Measurements from ENCODE around the gene PSD2. TPM values are rescaled to one million over a fixed set of nuclear protein-coding genes. Genes with fewer than 3 reads are reported as not detected.

PSD2 gene
- total RNA-seq, 5 donors from 2014 or later (not counting 1 experiment from before 2014, with no cell fraction given): 0.07 to 0.15 (median 0.09) TPM; not detected in 2

DNA sequence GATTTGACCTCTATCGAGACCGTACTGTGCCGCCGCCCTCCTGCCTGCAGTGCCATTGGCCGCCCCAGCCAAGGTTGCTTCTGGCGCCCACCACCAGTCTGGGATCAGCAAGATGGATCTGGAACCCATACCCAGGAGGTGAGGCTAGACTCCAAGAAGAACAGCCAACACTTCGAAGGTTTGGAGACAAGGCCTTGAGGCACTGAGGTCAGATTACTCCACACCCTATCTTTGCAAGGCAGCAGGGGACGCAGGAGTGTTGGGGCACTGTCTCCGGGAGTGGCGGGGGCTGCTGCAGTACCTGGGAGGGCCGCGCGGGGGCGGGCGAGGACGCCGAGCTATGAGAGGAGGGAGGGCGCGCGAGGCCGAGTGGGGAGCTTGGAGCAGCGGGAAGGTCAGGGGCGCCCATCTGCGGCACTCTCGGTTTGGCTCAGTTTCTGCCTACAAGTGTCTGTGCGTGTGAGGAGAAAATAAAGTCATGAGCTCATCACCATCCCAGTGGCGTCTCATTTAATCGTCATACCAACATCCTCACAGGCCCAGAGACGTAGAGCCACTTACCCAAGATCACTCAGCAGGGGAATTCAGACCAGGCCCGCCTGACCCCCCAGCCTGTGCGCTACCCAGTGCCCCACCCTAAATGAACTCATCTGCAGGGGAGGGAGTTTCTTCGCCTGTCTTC lies 20.5 kb upstream of the PSD2 start:
- no peak overlapping the region for H3K27ac ChIP-seq (ENCODE audit: low read length)
- Mint-ChIP-seq H3K36me3 (no peaks in the 10 kb centered on the region), H3K9me3 (no peaks in the 10 kb centered on the region), H3K27ac (no peak overlapping the region), H3K27me3 (peaks cover 11 to 12% of the 10 kb centered on the region in 2 donors), H3K4me1 (peaks cover 3 to 9% (median 7%) of the 10 kb centered on the region in 3 donors), H3K4me3 (peak overlapping the region in 1 of 3 donors; percentile 51)
- H3K36me3 ChIP-seq (ENCODE audit: control insufficient read depth in 2 of 2, extremely low read depth in 1 of 2, insufficient read depth in 1 of 2, low read length in 1 of 2): no peaks in the 10 kb centered on the region
- H3K9me3 ChIP-seq: no peaks in the 10 kb centered on the region
- CTCF ChIA-PET: interaction anchor here (0.5 to 3.5 kb wide), 17 partner anchors 9 to 584 kb away, joined by 3 to 26 read pairs (median 5); no protein-coding TSS in a partner anchor
- peak; percentile 97 for ATAC-seq (replicated peaks in 1 of 4)
- peak; percentile 31 to 82 (median 70) for DNase-seq
- WGBS (ENCODE audit: insufficient coverage): 25% methylated on average over 22 of the region's 32 CpGs
- no peak overlapping the region for H3K4me3 ChIP-seq (ENCODE audit: control insufficient read depth in 1 of 2, extremely low read depth in 1 of 2, low read length in 1 of 2)
- POLR2A ChIA-PET: interaction anchor here (0.7 to 1.6 kb wide), 2 partner anchors 139 to 201 kb away, joined by 3 read pairs; no protein-coding TSS in a partner anchor
- peaks cover 0 to 8% of the 10 kb centered on the region in 2 experiments for H3K4me1 ChIP-seq (ENCODE audit: control insufficient read depth in 1 of 2, extremely low read depth in 1 of 2, insufficient read depth in 2 of 2, low read length in 2 of 2)
- H3K27me3 ChIP-seq (replicated peaks in 1 of 2; ENCODE audit: control insufficient read depth in 2 of 2, extremely low read depth in 1 of 2, insufficient read depth in 2 of 2, low read length in 1 of 2): peaks cover 0 to 32% of the 10 kb centered on the region in 2 experiments

DNA sequence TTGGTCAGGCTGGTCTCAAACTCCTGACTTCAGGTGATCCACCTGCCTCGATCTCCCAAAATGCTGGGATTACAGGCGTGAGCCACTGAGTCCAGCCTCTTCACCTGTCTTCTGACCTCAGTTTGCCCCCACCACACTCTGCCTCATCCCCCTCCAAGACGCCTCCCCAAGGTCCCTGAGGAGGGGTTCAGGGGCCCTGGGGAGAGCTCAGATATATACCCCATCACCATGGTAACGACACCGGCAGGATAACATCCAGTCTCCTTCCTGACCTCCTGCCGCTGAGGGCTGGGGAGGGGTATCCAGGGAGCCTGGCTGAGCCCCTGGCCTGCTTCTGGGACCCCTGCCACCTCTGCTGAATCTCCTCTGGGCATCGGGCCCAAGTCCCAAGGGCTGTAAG lies 19.7 kb upstream of the PSD2 start:
- WGBS (ENCODE audit: insufficient coverage): 93% methylated on average over 2 of the region's 7 CpGs
- Mint-ChIP-seq H3K9me3 (no peaks in the 10 kb centered on the region), H3K27ac (no peak overlapping the region), H3K27me3 (peaks cover 11 to 12% of the 10 kb centered on the region in 2 donors), H3K36me3 (no peaks in the 10 kb centered on the region), H3K4me1 (peaks cover 3 to 9% (median 7%) of the 10 kb centered on the region in 3 donors), H3K4me3 (peak overlapping the region in 1 of 3 donors; percentile 51)
- no peak overlapping the region for H3K4me3 ChIP-seq (ENCODE audit: control insufficient read depth in 1 of 2, extremely low read depth in 1 of 2, low read length in 1 of 2)
- H3K9me3 ChIP-seq: no peaks in the 10 kb centered on the region
- H3K36me3 ChIP-seq (ENCODE audit: control insufficient read depth in 2 of 2, extremely low read depth in 1 of 2, insufficient read depth in 1 of 2, low read length in 1 of 2): no peaks in the 10 kb centered on the region
- DNase-seq (no peak), ATAC-seq (replicated peaks in 1 of 4) (no peak)
- H3K4me1 ChIP-seq (ENCODE audit: control insufficient read depth in 1 of 2, extremely low read depth in 1 of 2, insufficient read depth in 2 of 2, low read length in 2 of 2): peaks cover 0 to 8% of the 10 kb centered on the region in 2 experiments
- CTCF ChIA-PET: interaction anchor here (0.5 to 3.5 kb wide), 16 partner anchors 8 to 583 kb away, joined by 3 to 26 read pairs (median 6); no protein-coding TSS in a partner anchor
- H3K27me3 ChIP-seq (replicated peaks in 1 of 2; ENCODE audit: control insufficient read depth in 2 of 2, extremely low read depth in 1 of 2, insufficient read depth in 2 of 2, low read length in 1 of 2): peaks cover 0 to 31% of the 10 kb centered on the region in 2 experiments
- no peak overlapping the region for H3K27ac ChIP-seq (ENCODE audit: low read length)
- POLR2A ChIA-PET: interaction anchor here (0.6 to 1.6 kb wide), 4 partner anchors 66 to 1676 kb away, joined by 3 to 4 read pairs (median 4); no protein-coding TSS in a partner anchor

DNA sequence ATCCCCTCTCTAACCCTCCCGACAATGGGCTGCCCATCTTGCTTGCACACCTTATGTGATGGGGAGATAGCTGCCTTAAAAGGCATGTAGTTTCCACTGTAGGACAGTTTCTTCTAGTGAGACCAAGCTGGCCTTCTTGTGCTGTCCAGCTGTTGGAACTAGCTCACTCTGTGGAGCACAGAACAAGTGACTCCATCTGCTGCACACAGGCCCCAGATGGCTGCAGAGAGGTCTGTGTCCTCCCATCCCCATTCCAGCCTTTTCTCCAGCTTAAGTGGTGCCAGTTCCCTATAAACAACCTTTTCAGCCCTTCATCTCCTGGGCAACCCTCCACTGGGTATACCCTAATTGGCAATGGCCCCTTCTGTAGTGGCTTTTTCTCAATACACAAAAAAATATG lies 18.7 kb upstream of the PSD2 start:
- CTCF ChIA-PET: interaction anchor here (0.7 to 3.5 kb wide), 7 partner anchors 10 to 281 kb away, joined by 3 to 26 read pairs (median 7); no protein-coding TSS in a partner anchor
- Histone ChIP-seq H3K27me3 (replicated peaks in 1 of 2; ENCODE audit: control insufficient read depth in 2 of 2, extremely low read depth in 1 of 2, insufficient read depth in 2 of 2, low read length in 1 of 2) (peaks cover 0 to 31% of the 10 kb centered on the region in 2 experiments), H3K36me3 (ENCODE audit: control insufficient read depth in 2 of 2, extremely low read depth in 1 of 2, insufficient read depth in 1 of 2, low read length in 1 of 2) (no peaks in the 10 kb centered on the region), H3K4me3 (ENCODE audit: control insufficient read depth in 1 of 2, extremely low read depth in 1 of 2, low read length in 1 of 2) (no peak overlapping the region), H3K27ac (ENCODE audit: low read length) (no peak overlapping the region), H3K4me1 (ENCODE audit: control insufficient read depth in 1 of 2, extremely low read depth in 1 of 2, insufficient read depth in 2 of 2, low read length in 2 of 2) (peaks cover 0 to 8% of the 10 kb centered on the region in 2 experiments), H3K9me3 (no peaks in the 10 kb centered on the region)
- Mint-ChIP-seq H3K9me3 (no peaks in the 10 kb centered on the region), H3K36me3 (no peaks in the 10 kb centered on the region), H3K27ac (no peak overlapping the region), H3K4me1 (peaks cover 3 to 9% (median 7%) of the 10 kb centered on the region in 3 donors), H3K27me3 (peaks cover 11 to 12% of the 10 kb centered on the region in 2 donors), H3K4me3 (no peak overlapping the region)
- WGBS (ENCODE audit: insufficient coverage): no CpG with 5 or more reads among the region's 1 CpG
- ATAC-seq (replicated peaks in 1 of 4) (no peak), DNase-seq (no peak)
- POLR2A ChIA-PET: interaction anchor here in 1 of 2 donors (0.6 kb wide), 1 partner anchor 963 kb away, joined by 3 read pairs; no protein-coding TSS in a partner anchor

DNA sequence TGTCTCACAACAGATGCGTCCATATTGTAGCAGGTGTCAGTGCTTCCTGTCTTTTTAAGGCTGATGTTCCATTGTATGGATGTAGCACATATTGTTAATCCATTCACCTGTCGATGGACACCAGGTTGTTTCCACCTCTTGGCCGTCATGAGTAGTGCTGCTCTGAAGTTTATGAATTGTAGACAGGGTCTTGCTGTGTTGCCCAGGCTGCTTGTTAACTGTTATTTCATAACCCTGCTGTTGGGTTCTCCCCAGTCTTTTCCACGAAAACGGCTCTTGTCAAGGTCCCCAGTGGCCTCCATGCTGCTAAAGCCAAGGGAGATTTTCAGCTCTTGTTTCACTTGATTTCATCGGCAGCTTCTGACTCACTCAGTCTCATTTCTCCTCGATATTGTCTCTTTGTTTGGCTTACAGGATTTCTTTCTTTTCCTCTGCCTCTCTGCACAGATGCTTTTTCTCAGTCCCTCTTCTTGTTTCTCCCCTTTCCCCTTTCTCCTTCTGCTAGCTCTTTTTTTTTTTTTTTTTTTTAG lies 12.1 kb upstream of the PSD2 start:
- DNase-seq: no peak
- POLR2A ChIA-PET: interaction anchor here in 1 of 2 donors (0.6 kb wide), 1 partner anchor 12 kb away, joined by 3 read pairs; the partner anchor contains the start of gene PSD2
- 69% methylated on average over 6 of the region's 7 CpGs for WGBS (ENCODE audit: insufficient coverage)
- Histone ChIP-seq H3K27me3 (replicated peaks in 1 of 2; ENCODE audit: control insufficient read depth in 2 of 2, extremely low read depth in 1 of 2, insufficient read depth in 2 of 2, low read length in 1 of 2) (peaks cover 0 to 45% of the 10 kb centered on the region in 2 experiments), H3K36me3 (ENCODE audit: control insufficient read depth in 2 of 2, extremely low read depth in 1 of 2, insufficient read depth in 1 of 2, low read length in 1 of 2) (no peaks in the 10 kb centered on the region), H3K27ac (ENCODE audit: low read length) (no peak overlapping the region), H3K4me3 (ENCODE audit: control insufficient read depth in 1 of 2, extremely low read depth in 1 of 2, low read length in 1 of 2) (no peak overlapping the region), H3K4me1 (ENCODE audit: control insufficient read depth in 1 of 2, extremely low read depth in 1 of 2, insufficient read depth in 2 of 2, low read length in 2 of 2) (peaks cover 2 to 16% of the 10 kb centered on the region in 2 experiments), H3K9me3 (no peaks in the 10 kb centered on the region)
- Mint-ChIP-seq H3K9me3 (no peaks in the 10 kb centered on the region), H3K36me3 (no peaks in the 10 kb centered on the region), H3K27ac (no peak overlapping the region), H3K27me3 (peaks cover 16 to 25% of the 10 kb centered on the region in 2 donors), H3K4me1 (peaks cover 4 to 9% (median 5%) of the 10 kb centered on the region in 3 donors), H3K4me3 (no peak overlapping the region)
- ATAC-seq (replicated peaks in 1 of 4): no peak
- CTCF ChIA-PET: interaction anchor here (0.6 to 1.0 kb wide), 6 partner anchors 8 to 920 kb away, joined by 3 to 8 read pairs (median 4); no protein-coding TSS in a partner anchor

DNA sequence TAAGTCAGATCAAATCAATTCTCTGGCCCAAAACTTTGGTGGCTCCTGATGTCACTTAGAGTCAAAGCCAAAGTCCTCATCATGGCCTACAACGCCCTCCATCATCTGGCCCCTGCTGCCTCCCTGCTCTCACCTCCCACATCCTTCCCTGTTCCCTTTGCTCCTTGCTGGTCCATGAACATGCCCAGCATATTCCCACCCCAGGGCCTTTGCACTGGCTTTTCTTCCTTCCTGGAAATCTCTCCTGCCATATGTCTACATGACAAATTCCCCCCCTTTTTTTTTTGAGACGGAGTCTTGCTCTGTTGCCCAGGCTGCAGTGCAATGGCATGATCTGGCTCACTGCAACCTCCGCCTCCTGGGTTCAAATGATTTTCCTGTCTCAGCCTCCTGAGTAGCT lies 11.1 kb upstream of the PSD2 start:
- peaks cover 0 to 46% of the 10 kb centered on the region in 2 experiments for H3K27me3 ChIP-seq (replicated peaks in 1 of 2; ENCODE audit: control insufficient read depth in 2 of 2, extremely low read depth in 1 of 2, insufficient read depth in 2 of 2, low read length in 1 of 2)
- CTCF ChIA-PET: interaction anchor here in 1 of 2 donors (0.7 kb wide), 1 partner anchor 157 kb away, joined by 4 read pairs; no protein-coding TSS in a partner anchor
- H3K4me1 Mint-ChIP-seq: peaks cover 4 to 11% (median 5%) of the 10 kb centered on the region in 3 donors
- no peak overlapping the region for H3K4me3 Mint-ChIP-seq
- no peaks in the 10 kb centered on the region for H3K9me3 Mint-ChIP-seq
- peaks cover 16 to 31% of the 10 kb centered on the region in 2 donors for H3K27me3 Mint-ChIP-seq
- H3K36me3 ChIP-seq (ENCODE audit: control insufficient read depth in 2 of 2, extremely low read depth in 1 of 2, insufficient read depth in 1 of 2, low read length in 1 of 2): no peaks in the 10 kb centered on the region
- no peaks in the 10 kb centered on the region for H3K36me3 Mint-ChIP-seq
- no peak for DNase-seq
- peaks cover 2 to 16% of the 10 kb centered on the region in 2 experiments for H3K4me1 ChIP-seq (ENCODE audit: control insufficient read depth in 1 of 2, extremely low read depth in 1 of 2, insufficient read depth in 2 of 2, low read length in 2 of 2)
- H3K4me3 ChIP-seq (ENCODE audit: control insufficient read depth in 1 of 2, extremely low read depth in 1 of 2, low read length in 1 of 2): no peak overlapping the region
- H3K27ac Mint-ChIP-seq: no peak overlapping the region
- no peaks in the 10 kb centered on the region for H3K9me3 ChIP-seq
- WGBS (ENCODE audit: insufficient coverage): 90% methylated on average over 3 of the region's 3 CpGs
- no peak overlapping the region for H3K27ac ChIP-seq (ENCODE audit: low read length)
- no peak for ATAC-seq (replicated peaks in 1 of 4)
- POLR2A ChIA-PET: no interaction called here

DNA sequence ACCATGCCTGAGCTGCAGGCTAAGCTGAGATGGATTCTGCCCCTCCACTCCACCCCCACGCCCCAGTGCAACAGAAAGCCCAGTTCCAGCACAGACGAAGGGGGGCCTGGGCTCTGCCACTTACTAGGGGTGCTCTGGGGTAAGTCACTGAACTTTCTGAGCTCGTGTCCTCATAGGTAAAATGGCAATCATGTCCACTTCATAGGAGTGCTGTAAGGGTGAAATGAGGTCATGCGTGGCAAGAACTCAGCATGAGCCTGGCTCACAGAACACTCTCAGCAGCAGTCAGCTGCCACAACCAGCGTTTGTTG lies 8.4 kb upstream of the PSD2 start:
- Histone ChIP-seq H3K9me3 (no peaks in the 10 kb centered on the region), H3K36me3 (ENCODE audit: control insufficient read depth in 2 of 2, extremely low read depth in 1 of 2, insufficient read depth in 1 of 2, low read length in 1 of 2) (no peaks in the 10 kb centered on the region), H3K27me3 (replicated peaks in 1 of 2; ENCODE audit: control insufficient read depth in 2 of 2, extremely low read depth in 1 of 2, insufficient read depth in 2 of 2, low read length in 1 of 2) (peaks cover 0 to 45% of the 10 kb centered on the region in 2 experiments), H3K4me1 (ENCODE audit: control insufficient read depth in 1 of 2, extremely low read depth in 1 of 2, insufficient read depth in 2 of 2, low read length in 2 of 2) (peaks cover 2 to 16% of the 10 kb centered on the region in 2 experiments), H3K4me3 (ENCODE audit: control insufficient read depth in 1 of 2, extremely low read depth in 1 of 2, low read length in 1 of 2) (peak overlapping the region; percentile 48 to 78), H3K27ac (ENCODE audit: low read length) (no peak overlapping the region)
- ChIA-PET POLR2A (no interaction called here), CTCF (interaction anchor here (0.6 to 3.5 kb wide), 22 partner anchors 10 to 357 kb away, joined by 3 to 63 read pairs (median 5); no protein-coding TSS in a partner anchor)
- Mint-ChIP-seq H3K27ac (no peak overlapping the region), H3K4me3 (peak overlapping the region in 2 of 3 donors; percentile 80 to 85), H3K27me3 (peaks cover 22 to 41% of the 10 kb centered on the region in 2 donors), H3K4me1 (peaks cover 4 to 11% (median 5%) of the 10 kb centered on the region in 3 donors), H3K9me3 (no peaks in the 10 kb centered on the region), H3K36me3 (no peaks in the 10 kb centered on the region)
- no peak for DNase-seq
- 5% methylated on average over 2 of the region's 5 CpGs for WGBS (ENCODE audit: insufficient coverage)
- ATAC-seq (replicated peaks in 1 of 4): peak in 1 of 4 experiments; percentile 5
